Renal pelvis (tissue), 12 donors: ENCODE data around the gene HOXD1. TPM values are rescaled to one million over a fixed set of nuclear protein-coding genes. Genes with fewer than 3 reads are reported as not detected.

ENCODE experiments used
- DNase-seq: peaks from one replicate; pipeline ENCODE4 v3.0.0-alpha.2; 2013
- long read RNA-seq, 16 experiments: transcript quantifications; one replicate each; lab custom pipeline, GENCODE V29; 2026
- polyA plus RNA-seq, 3 donors: library from polyadenylated mRNA; unstranded; fragments of 120-200 nt; gene quantifications; one replicate each; pipeline ENCODE4 v1.2.1, GENCODE V29; 2013; ENCODE audit not compliant: insufficient read length in 3 of 3

The HOXD1 gene
- 10 to 100 TPM in 1 of 3 donors, 1 to 10 TPM in 2; 9.1 to 11.5 (median 9.9) TPM for polyA plus RNA-seq
- long read RNA-seq, donor 1, transcript HOXD1-201 (2 exons, 1,975 nt): major isoform, 8 of 8 reads
- long read RNA-seq, donor 1, partial matches to known transcripts: 0 of 8 reads
- long read RNA-seq, donor 1, other reads (novel, unspliced or antisense): 0 of 8 reads
- long read RNA-seq, donor 2, transcript HOXD1-201 (2 exons, 1,975 nt): major isoform, 9 of 9 reads
- long read RNA-seq, donor 2, partial matches to known transcripts: 0 of 9 reads
- long read RNA-seq, donor 2, other reads (novel, unspliced or antisense): 0 of 9 reads
- long read RNA-seq, donor 3, transcript HOXD1-201 (2 exons, 1,975 nt): major isoform, 8 of 8 reads
- long read RNA-seq, donor 3, partial matches to known transcripts: 0 of 8 reads
- long read RNA-seq, donor 3, other reads (novel, unspliced or antisense): 0 of 8 reads
- long read RNA-seq, donor 4, transcript HOXD1-201 (2 exons, 1,975 nt): major isoform, 13 of 13 reads
- long read RNA-seq, donor 4, partial matches to known transcripts: 0 of 13 reads
- long read RNA-seq, donor 4, other reads (novel, unspliced or antisense): 0 of 13 reads
- long read RNA-seq, donor 5, transcript HOXD1-201 (2 exons, 1,975 nt): major isoform, 7 of 7 reads
- long read RNA-seq, donor 5, partial matches to known transcripts: 0 of 7 reads
- long read RNA-seq, donor 5, other reads (novel, unspliced or antisense): 0 of 7 reads
- long read RNA-seq, donor 6, partial matches to known transcripts: 0 of 4 reads
- long read RNA-seq, donor 6, other reads (novel, unspliced or antisense): 0 of 4 reads
- long read RNA-seq, donor 7, transcript HOXD1-201 (2 exons, 1,975 nt): major isoform, 14 of 14 reads
- long read RNA-seq, donor 7, partial matches to known transcripts: 0 of 14 reads
- long read RNA-seq, donor 7, other reads (novel, unspliced or antisense): 0 of 14 reads
- long read RNA-seq, donor 8, partial matches to known transcripts: 50 of 52 reads
- long read RNA-seq, donor 8, other reads (novel, unspliced or antisense): 0 of 52 reads
- long read RNA-seq, donor 9, transcript HOXD1-201 (2 exons, 1,975 nt): major isoform, 11 of 108 reads
- long read RNA-seq, donor 9, partial matches to known transcripts: 97 of 108 reads
- long read RNA-seq, donor 9, other reads (novel, unspliced or antisense): 0 of 108 reads
- long read RNA-seq, donor 10, partial matches to known transcripts: 0 of 3 reads
- long read RNA-seq, donor 10, other reads (novel, unspliced or antisense): 0 of 3 reads
- long read RNA-seq, donor 11, transcript HOXD1-201 (2 exons, 1,975 nt): major isoform, 9 of 9 reads
- long read RNA-seq, donor 11, partial matches to known transcripts: 0 of 9 reads
- long read RNA-seq, donor 11, other reads (novel, unspliced or antisense): 0 of 9 reads
- long read RNA-seq, donor 12, transcript HOXD1-201 (2 exons, 1,975 nt): major isoform, 14 of 14 reads
- long read RNA-seq, donor 12, partial matches to known transcripts: 0 of 14 reads
- long read RNA-seq, donor 12, other reads (novel, unspliced or antisense): 0 of 14 reads
- long read RNA-seq, donor 13, partial matches to known transcripts: 0 of 4 reads
- long read RNA-seq, donor 13, other reads (novel, unspliced or antisense): 0 of 4 reads
- long read RNA-seq, donor 14: 0 reads
- long read RNA-seq, donor 15, transcript HOXD1-201 (2 exons, 1,975 nt): major isoform, 9 of 173 reads
- long read RNA-seq, donor 15, partial matches to known transcripts: 164 of 173 reads
- long read RNA-seq, donor 15, other reads (novel, unspliced or antisense): 0 of 173 reads
- long read RNA-seq, donor 16, transcript HOXD1-201 (2 exons, 1,975 nt): major isoform, 10 of 10 reads
- long read RNA-seq, donor 16, partial matches to known transcripts: 0 of 10 reads
- long read RNA-seq, donor 16, other reads (novel, unspliced or antisense): 0 of 10 reads

DNA sequence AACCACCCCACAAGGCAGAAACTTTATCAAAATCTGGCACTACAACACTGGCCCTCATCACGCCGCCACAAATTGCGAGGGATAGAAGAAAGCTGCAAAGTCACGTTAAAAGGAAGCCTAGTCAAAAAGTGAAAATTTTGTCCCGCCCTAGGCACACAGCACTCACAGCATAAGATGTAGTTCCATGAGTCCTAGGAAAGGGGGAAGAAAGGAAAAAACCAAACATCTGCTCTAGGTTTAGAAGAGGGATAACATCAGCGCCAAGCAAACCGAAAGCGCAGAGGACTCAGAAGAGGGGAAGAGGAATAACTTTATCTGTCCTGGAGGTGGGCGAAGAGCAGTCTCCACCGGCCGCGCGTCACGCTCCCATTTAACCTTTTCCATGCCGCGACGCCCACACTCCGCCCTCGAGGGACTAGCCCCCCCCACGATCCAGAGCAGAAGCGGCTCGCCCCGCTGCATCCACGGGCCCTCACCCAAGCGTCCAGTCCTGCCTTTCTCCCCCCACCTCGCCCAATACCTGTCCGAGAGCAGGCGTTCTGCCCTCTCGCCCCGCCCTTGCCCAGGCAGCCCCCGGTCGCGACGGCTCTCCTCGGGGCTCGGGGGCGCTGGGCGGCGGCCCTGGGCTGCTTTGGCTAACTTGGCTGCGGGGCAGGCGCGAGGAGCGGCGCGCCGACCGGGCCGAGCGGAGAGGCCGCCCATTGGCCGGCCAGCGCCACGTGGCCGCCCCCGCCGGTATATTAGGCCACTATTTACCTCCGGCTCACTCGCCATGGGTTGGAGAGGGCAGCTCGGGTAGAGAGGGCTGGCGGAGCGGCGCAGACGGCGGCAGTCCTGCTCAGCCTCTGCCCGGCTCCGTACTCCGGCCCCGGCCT is at the start of gene HOXD1:
Gene HOXD1 (plus strand): TSS at position 770 of the 875 bp plus-strand sequence. CDS start 134 bp downstream, outside the sequence.
- DNase-seq: no peak

DNA sequence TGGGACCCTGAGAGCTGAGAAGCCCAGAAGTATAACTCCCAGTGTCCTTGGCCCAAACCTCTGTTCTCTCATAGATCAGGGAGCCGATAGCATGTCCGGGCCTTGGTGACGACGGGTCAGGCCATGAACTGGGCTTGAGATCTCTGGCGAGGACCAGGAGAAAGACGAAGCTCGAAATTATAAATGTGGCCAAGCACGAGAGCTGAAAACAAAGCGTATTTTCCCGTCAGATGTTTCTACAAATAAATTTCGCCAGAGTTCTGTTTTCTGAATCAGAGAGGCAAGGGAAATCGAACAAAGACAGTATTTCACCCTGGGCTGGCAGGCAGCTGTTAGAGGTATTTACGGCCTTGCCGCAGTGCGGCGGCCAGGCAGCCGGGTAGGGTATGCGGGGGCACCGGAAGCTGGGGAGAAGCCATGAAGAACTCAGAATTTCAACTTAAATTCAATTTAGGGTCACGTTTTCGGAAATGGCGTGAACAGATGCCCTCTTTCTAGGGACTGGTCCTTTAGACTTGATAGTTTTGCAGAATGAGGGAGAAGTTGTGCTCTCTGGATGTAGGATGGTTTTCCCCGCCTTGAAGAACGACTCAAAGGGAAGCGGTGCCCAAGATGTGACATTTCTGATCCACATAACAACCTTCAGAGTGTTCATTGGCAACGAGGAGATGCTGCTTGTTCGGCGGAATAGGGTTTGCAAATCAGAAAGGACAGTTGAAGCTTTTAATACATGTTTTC is 49.4 kb upstream of the HOXD1 start:
- DNase-seq: no peak

DNA sequence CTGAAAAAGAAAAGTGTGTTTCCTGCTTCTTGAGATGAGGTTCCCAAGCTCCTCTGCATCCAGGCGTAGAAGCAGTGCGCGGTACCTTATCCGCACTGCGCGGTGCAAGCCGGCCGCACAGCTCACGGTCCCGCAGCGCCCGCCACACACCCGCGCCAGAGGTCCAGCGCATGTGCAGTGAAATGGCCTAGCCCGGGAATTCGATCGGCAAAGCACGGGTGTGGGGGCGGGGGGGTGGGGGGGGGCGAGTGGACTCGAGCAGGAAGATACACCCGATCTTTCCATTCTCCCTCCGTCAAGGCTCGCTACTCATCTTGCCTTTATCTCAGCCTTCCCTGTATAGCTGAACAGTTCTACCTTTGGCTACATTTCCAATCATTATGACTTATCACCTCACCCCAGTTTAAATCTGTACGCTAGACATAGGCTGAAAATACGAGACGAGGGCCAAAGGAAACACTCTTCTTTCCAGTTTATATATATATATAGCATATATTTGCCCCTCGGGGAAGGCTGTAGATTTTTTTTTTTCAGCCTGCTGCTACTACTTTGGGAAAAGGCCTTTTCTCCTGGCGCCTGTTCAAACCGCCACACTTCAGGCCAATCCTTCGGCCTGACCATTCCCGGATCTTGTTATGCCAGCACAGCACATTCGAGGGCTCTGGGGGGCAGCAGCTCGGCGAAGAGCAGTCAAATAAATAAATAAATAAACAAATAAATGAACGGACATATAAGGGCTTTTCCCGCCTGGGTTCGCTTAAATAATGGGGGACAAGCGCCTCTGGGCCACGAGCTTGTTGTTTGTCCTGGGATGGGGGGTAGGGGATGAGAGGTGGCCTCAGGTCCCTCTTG is 48.6 kb upstream of the HOXD1 start:
- no peak for DNase-seq

DNA sequence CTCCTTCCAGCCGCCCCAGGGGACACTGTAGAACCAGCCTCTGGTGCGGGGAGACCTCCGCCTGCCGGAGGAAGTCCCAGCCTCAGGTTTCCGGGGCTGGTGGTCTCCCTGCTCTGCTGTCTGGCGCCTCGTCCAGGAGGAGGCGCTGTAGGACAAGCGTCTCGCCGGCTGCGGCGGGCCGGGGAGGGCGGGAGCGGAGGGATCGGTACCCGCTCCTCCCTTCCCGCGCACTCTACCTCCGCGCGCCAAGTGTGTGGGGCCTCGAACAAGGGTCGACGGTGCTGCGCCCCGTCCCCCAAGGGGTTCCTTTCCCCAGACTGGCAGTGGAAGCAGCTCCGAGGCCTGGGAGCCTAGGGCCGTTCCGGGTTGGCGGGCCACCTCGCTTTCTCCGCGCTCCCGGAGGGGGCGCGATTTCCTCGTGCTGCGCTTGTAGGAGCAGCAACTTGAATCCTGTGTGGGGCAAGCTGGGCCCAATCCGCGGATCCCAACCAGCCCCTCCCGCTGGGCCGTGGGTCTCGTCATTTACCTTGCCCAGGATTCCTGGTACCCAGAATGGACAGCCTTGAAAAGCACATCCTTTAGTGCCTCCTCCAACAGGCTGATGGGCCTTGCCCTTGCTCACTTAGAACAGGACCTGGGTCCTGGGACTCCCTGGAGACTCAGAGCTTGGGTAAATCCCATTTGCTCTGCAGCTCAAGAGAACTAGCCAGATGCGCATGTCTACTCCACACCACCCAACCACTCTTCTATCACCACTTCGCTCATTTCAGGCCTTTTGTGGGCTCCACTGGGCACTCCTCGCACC is 47.8 kb upstream of the HOXD1 start:
- peak; percentile 91 for DNase-seq

DNA sequence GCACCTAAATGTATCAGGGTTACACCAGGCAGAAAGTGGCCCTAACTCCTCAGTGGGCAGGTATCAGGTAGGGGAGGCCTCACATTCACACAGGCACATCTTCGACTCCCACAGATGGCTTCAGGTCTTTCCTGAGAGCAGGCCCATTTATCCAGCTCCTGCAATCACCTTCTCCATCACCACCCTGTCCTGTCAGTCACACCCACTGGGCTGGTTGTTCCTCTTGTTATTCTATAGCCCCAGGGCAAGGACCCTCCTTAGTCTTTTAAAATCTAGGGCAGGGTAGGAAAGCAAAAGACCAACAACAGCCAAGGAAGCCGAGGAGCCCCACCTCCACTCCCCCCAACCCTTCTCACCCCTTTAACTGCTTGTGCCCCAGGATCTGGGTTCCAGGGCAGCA is 46.2 kb upstream of the HOXD1 start:
- DNase-seq: no peak

DNA sequence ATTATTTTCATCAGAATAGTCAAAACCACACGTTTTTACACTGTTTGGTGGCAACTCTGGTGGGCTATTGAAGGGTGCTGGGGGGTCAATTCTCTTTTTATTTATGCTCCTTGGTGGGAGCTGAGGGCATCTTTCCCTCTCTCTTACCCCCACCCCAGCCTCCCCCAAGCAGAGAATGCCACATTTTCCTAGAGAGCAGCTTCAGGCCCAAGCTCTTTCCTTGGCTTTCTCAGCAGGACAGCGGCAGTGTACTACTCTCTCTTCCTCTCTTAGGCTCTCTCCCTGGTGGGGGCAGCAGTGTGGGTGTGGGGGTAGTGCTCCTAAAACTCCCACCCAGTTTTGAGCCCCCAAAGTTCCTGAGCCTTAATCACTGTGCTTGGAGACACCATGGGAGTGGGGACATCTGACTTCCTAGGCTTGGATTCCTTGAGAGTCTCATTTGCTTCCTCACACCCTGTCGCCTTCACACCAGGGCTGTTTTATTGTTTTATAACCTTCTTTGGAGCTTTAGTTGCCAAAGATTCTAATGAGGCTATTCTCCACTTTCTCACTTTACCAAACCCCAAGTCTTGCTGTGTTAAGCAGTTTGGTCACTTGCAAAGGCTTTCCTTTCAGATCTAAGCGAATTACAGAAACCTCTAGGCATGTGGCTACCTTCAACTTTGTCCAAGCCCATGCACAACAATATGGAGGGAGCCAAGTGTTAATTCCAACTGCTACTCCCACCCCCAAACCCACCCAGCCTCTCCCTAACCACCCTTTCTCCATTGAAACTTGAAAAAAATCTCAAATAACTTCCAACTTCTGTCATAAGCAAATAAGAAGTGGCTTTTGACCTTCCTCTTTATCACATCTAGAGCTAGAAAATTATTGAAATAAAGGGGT is 43.1 kb upstream of the HOXD1 start:
- no peak for DNase-seq

DNA sequence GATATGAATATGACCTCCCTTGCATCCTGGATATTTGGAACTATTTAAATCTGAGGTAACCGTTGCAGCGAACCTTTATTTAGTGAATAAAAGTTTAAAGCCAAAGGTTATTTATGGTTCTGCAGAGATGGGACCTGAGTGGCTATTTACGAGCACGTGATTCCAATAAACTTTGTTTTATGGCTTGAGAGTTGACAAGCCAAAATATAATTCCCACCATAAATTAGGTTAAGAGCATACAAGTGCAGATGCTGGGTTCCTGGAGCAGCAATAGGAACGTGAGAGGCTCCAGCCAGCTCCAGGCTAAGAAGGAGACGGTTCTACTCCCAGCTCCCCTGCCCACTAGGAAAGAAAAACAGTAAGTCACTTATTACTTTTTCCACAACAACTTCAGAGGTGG is 42.4 kb upstream of the HOXD1 start:
- peak; percentile 86 for DNase-seq

DNA sequence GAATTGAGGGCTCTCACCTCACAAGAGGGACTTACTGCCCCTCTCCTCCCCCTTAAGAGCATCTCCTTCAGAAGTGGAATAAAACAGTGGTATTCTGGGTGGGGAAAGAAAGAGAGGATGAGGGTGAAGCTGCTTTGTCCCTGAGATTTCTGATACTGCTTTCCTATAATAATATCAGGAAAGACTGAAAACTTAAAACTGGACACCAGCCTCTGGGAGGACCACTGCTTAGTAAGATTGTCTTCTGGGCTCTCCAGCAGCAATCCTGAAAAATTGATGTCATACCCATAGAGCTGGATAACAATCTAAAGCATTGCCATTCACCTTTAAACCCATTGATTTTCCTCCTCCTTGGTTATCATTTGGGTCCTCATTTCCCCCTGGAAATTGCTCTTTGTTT is 41.8 kb upstream of the HOXD1 start:
- DNase-seq: no peak

DNA sequence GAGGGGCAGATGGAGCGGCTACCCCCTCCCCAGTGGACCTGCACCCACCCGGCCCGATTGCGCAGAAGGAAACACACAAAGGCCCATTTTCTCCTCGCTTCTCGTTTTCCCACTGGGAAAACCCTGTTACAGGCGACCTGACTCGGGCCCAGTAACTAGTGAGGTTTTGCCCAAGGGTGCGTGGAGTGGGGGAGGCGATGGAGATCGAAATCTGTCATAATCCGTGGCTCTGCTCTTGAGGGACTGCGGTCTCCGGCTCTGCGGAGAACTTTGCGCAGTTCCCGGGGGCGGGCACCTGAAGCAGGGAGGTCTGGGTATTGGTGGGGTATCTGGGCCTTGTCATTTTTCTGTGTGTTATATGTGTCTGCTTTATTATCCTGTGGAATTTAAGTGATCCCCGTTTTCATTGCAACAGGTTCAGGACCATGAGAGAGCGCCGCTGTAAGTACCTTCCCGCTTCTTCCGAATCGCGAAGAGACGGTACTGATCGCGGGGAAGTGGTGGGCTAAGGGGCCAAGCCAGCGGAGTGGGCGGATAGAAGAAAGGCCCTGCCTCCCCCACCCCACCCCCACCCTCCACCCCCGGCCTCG is 41.2 kb upstream of the HOXD1 start:
- no peak for DNase-seq

DNA sequence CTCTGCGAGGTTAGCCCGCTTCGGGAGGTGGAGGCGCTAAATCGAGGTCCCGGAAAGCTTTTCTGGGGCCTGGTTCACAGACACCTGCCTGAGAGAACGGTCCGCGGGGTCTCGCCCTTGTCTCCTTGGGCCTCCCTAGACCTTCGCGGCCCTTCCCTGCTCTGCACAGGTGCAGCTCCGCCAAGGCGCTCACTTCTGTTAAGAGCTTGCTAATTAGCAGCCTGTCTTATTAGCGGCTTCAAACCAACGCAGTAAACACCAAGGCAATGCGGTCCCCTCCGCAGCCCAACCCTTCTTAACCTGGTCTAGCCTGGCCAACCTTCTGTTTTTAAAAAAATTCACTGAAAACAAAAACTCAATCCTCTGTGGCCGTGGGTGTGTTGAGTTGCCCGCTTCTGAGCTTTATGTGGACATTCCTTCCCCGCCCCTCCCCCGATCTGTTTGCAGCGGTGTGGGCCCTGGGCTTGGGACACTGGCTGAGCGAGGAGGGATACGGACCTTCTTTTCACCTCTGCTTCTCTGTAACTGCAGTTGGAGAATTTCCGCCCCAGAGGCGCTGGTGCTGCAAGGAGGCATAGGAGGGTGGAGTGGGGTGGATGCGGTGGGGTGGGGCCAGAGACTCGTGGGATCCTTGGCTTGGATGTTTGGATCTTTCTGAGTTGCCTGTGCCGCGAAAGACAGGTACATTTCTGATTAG is 40.5 kb upstream of the HOXD1 start:
- no peak for DNase-seq

DNA sequence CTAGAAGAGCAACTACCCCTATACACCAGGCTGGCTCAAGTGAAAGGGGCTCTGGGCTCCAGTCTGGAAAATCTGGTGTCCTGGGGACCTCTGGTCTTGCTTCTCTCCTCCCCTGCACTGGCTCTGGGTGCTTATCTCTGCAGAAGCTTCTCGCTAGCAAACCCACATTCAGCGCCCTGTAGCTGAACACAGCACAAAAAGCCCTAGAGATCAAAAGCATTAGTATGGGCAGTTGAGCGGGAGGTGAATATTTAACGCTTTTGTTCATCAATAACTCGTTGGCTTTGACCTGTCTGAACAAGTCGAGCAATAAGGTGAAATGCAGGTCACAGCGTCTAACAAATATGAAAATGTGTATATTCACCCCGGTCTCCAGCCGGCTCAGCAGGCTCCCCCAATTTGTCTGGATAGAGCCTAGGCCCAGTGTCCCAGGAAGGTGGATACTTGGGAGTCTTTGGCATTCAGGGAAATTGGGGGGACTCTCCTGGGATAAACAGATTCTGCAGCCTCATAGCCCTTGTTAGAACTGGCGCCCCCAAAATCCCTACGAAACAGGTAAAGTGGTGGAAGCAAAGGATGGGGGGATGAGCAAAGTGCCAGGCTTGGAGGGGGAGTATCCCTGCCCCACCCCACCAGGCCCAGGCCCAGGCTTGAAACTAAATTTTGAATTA is 39.6 kb upstream of the HOXD1 start:
- DNase-seq: no peak

DNA sequence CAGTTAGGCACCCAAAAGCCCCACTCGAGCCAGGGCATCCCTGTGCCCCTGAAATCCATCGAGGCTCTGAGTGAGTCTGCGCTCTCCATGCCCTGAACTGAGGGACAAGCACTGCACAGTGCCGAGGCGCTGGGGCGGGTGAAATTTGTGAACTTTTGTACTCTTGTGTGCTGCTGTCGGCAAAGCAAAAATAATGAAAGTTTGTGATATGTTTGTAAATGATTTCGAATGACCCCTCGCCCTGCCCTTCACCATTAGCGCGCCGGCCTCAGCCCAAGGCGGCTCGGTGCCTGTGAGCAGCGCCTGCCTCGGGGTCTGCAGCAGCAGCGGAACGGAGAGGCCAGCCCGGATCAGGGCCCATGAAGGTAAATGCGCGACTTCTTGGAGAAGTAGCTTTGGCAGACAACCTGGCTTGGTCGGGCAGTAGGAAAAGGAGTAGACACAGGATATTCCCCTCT is 39.0 kb upstream of the HOXD1 start:
- DNase-seq: no peak

DNA sequence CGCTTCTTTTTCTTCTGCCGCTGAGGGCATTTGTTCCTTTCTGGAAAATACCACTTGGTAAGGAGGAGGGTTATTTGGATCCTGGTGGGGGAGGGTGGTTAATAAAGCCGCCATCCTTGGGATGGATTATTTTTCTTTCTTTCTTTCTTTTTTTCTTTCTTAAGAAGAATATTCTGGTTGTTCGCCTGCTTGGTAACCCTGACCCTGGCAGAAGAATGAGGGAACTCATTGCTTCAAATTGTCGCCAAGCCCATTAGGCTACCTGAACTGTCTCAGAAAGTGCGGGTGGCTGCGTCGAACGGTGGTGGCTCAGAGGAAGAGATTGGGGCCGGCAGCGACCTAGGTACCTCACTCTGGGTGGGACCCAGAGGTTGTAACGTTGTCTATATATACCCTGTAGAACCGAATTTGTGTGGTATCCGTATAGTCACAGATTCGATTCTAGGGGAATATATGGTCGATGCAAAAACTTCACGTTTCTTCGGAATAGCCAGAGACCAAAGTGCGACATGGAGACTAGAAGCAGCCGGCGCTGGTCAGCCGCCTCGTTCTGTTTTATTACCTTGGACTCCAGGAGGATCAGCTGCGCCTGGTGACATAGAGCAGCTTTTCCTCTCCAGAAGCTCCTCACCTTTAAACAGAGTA is 38.4 kb upstream of the HOXD1 start:
- DNase-seq: no peak
